Esophagus (tissue), 2 donors: ENCODE data around the gene UBE2M. TPM values are rescaled to one million over a fixed set of nuclear protein-coding genes. Genes with fewer than 3 reads are reported as not detected.
"Not testable (repeated sequence)": the region's sequence is repeated elsewhere in the genome, so short reads cannot be mapped to it uniquely, and the experiment has no call there.

Source experiments
- H3K27ac ChIP-seq, 2 donors: one replicate each; pipeline ENCODE4 v1.5.1; 2013; ENCODE audit warnings: low read depth in 2 of 2, mild to moderate bottlenecking in 2 of 2, inconsistent platforms in 1 of 2, low read length in 1 of 2, moderate library complexity in 1 of 2
- H3K27me3 ChIP-seq, 2 donors: one replicate each; pipeline ENCODE4 v1.6.1; 2013; ENCODE audit warnings: low read length in 2 of 2, control low read depth in 1 of 2, mild to moderate bottlenecking in 1 of 2; ENCODE audit not compliant: insufficient read depth in 2 of 2, control insufficient read depth in 1 of 2
- H3K36me3 ChIP-seq, 2 donors: one replicate each; pipeline ENCODE4 v1.6.1; 2013; ENCODE audit warnings: low read length in 1 of 2; ENCODE audit not compliant: control insufficient read depth in 2 of 2, insufficient read depth in 2 of 2
- H3K4me1 ChIP-seq, 2 donors: one replicate each; pipeline ENCODE4 v1.6.1; 2013; ENCODE audit warnings: low read length in 1 of 2; ENCODE audit not compliant: control insufficient read depth in 2 of 2, insufficient read depth in 2 of 2
- H3K4me3 ChIP-seq, 2 donors: one replicate each; pipeline ENCODE4 v1.5.1; 2013; ENCODE audit warnings: low read length in 2 of 2, mild to moderate bottlenecking in 2 of 2, low read depth in 1 of 2, moderate library complexity in 1 of 2
- H3K9me3 ChIP-seq, 2 donors: one replicate each; pipeline ENCODE4 v1.6.1; 2013; ENCODE audit warnings: mild to moderate bottlenecking in 2 of 2, low read depth in 1 of 2, low read length in 1 of 2, moderate library complexity in 1 of 2; ENCODE audit not compliant: control insufficient read depth in 2 of 2, insufficient read depth in 1 of 2
- WGBS, 2 donors: extraction: QIAGEN DNeasy Blood & Tissue Kit; methylation state at CpG; one replicate each; pipeline ENCODE4 v1.1.7; 2013; 5-methylcytosine and 5-hydroxymethylcytosine counted together
- polyA plus RNA-seq, 2 donors: library from polyadenylated mRNA; stranded (reverse); fragments of 200-250 nt; gene quantifications; one replicate each; pipeline ENCODE4 v1.2.3, GENCODE V29; 2013
- donor health status: healthy with polysubstance abuse.
- donor health status: Bipolar disorder and iron deficiency.

UBE2M gene
- polyA plus RNA-seq, 2 donors, result 22.7 to 41.4 TPM

DNA sequence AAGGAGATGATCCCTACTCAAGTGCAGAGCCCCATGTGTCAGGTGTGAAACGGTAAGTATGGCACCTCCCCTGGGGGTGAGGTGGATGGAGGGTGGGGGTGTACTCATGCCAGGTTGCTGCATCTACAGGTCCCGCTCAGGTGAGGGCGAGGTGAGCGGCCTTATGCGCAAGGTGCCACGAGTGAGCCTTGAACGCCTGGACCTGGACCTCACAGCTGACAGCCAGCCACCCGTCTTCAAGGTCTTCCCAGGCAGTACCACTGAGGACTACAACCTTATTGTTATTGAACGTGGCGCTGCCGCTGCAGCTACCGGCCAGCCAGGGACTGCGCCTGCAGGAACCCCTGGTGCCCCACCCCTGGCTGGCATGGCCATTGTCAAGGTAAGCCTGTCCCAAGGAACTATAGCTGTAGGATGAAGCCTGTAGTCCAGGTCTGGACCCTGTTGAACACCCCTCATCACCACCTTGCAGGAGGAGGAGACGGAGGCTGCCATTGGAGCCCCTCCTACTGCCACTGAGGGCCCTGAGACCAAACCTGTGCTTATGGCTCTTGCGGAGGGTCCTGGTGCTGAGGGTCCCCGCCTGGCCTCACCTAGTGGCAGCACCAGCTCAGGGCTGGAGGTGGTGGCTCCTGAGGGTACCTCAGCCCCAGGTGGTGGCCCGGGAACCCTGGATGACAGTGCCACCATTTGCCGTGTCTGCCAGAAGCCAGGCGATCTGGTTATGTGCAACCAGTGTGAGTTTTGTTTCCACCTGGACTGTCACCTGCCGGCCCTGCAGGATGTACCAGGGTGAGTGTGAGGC lies 9.3 kb downstream of the UBE2M start:
- Histone ChIP-seq H3K4me3 (no peak overlapping the region), H3K36me3 (peaks cover 37 to 61% of the 10 kb centered on the region in 2 donors), H3K27me3 (no peaks in the 10 kb centered on the region), H3K27ac (no peak overlapping the region), H3K4me1 (peaks cover 10 to 25% of the 10 kb centered on the region in 2 donors), H3K9me3 (no peaks in the 10 kb centered on the region)
- 89 to 91% methylated on average over 20 of the region's 20 CpGs for WGBS, 2 donors

- no peaks in the 10 kb centered on the region for H3K27me3 ChIP-seq
- no peaks in the 10 kb centered on the region for H3K9me3 ChIP-seq
- H3K4me1 ChIP-seq, result peaks cover 10 to 21% of the 10 kb centered on the region in 2 donors
- no peak overlapping the region for H3K4me3 ChIP-seq
- no peak overlapping the region for H3K27ac ChIP-seq
- H3K36me3 ChIP-seq, result peaks cover 37 to 54% of the 10 kb centered on the region in 2 donors
- WGBS, 2 donors, result 87 to 89% methylated on average over 18 of the region's 18 CpGs
Observed at GRCh38 chr19:58547323-58548312, 10.8 kb downstream of the UBE2M start.

GRCh38 chr19:58546019-58546530 lies 12.3 kb downstream of the UBE2M start:
- H3K36me3 ChIP-seq, result peaks cover 26 to 41% of the 10 kb centered on the region in 2 donors
- no peaks in the 10 kb centered on the region for H3K9me3 ChIP-seq
- peak overlapping the region; percentile 89 to 92 for H3K4me3 ChIP-seq
- H3K27ac ChIP-seq, result no peak overlapping the region
- peaks cover 10 to 21% of the 10 kb centered on the region in 2 donors for H3K4me1 ChIP-seq
- WGBS, 2 donors, result 8 to 25% methylated on average over 1 of the region's 1 CpG
- H3K27me3 ChIP-seq, result no peaks in the 10 kb centered on the region

GRCh38 chr19:58545286-58546018 lies 13.0 kb downstream of the UBE2M start:
- H3K27ac ChIP-seq, result peak overlapping the region in 1 of 2 donors; percentile 97
- WGBS, 2 donors, result 5 to 7% methylated on average over 21 of the region's 21 CpGs

DNA sequence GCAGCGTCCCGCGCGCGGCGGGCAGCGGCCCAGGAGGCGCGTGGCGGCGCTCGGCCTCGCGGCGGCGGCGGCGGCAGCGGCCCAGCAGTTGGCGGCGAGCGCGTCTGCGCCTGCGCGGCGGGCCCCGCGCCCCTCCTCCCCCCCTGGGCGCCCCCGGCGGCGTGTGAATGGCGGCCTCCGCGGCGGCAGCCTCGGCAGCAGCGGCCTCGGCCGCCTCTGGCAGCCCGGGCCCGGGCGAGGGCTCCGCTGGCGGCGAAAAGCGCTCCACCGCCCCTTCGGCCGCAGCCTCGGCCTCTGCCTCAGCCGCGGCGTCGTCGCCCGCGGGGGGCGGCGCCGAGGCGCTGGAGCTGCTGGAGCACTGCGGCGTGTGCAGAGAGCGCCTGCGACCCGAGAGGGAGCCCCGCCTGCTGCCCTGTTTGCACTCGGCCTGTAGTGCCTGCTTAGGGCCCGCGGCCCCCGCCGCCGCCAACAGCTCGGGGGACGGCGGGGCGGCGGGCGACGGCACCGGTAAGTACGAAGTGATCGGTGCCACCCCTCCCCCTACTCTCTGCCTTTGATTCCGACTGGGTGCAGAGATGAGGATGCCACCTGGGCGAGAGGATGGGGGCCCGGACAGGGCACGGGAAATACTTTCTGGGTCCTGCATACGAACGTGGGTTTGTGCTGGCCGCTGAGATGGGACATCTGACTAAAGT lies 13.7 kb downstream of the UBE2M start:
- 0% methylated on average over 46 to 92 of the region's 92 CpGs for WGBS, 2 donors
- H3K27me3 ChIP-seq, result no peaks in the 10 kb centered on the region

More at GRCh38 chr19:58545286-58546018, 13.0 kb downstream of the UBE2M start:
- Histone ChIP-seq H3K4me3 (peak overlapping the region; percentile 89 to 92), H3K27me3 (no peaks in the 10 kb centered on the region), H3K36me3 (peaks cover 20 to 35% of the 10 kb centered on the region in 2 donors), H3K9me3 (no peaks in the 10 kb centered on the region), H3K4me1 (peaks cover 10 to 21% of the 10 kb centered on the region in 2 donors)

GRCh38 chr19:58543826-58544590 lies 14.4 kb downstream of the UBE2M start, which contains the start of gene TRIM28:
TSS of gene TRIM28 (plus strand) at chr19:58544064. CDS start at chr19:58544758, 694 bp downstream.
- peaks cover 13 to 21% of the 10 kb centered on the region in 2 donors for H3K36me3 ChIP-seq
- 0% methylated on average over 46 to 73 of the region's 73 CpGs for WGBS, 2 donors
- no peaks in the 10 kb centered on the region for H3K9me3 ChIP-seq
- H3K4me1 ChIP-seq, result peaks cover 10 to 21% of the 10 kb centered on the region in 2 donors
- peak within 1 kb of the TSS; percentile 96 to 98 for H3K27ac ChIP-seq
- H3K4me3 ChIP-seq, result peak within 1 kb of the TSS; percentile 89 to 92
- no peaks in the 10 kb centered on the region for H3K27me3 ChIP-seq

More for the DNA sequence above, 13.7 kb downstream of the UBE2M start:
- peaks cover 17 to 28% of the 10 kb centered on the region in 2 donors for H3K36me3 ChIP-seq
- H3K9me3 ChIP-seq, result no peaks in the 10 kb centered on the region
- peak overlapping the region; percentile 89 to 92 for H3K4me3 ChIP-seq
- H3K4me1 ChIP-seq, result peaks cover 10 to 21% of the 10 kb centered on the region in 2 donors
- H3K27ac ChIP-seq, result peak overlapping the region; percentile 96 to 97

GRCh38 chr19:58542641-58543372 lies 15.6 kb downstream of the UBE2M start:
- H3K4me1 ChIP-seq, result peaks cover 10 to 29% of the 10 kb centered on the region in 2 donors

DNA sequence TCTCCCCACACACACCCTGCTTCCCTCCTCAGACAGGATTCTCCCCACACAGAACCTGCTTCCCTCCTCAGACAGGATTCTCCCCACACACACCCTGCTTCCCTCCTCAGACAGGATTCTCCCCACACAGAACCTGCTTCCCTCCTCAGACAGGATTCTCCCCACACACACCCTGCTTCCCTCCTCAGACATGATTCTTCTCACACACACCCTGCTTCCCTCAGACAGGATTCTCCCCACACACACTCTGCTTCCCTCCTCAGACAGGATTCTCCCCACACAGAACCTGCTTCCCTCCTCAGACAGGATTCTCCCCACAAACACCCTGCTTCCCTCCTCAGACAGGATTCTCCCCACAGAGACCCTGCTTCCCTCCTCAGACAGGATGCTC lies 19.2 kb downstream of the UBE2M start:
- H3K27ac ChIP-seq, H3K4me1 ChIP-seq, H3K9me3 ChIP-seq, H3K27me3 ChIP-seq, H3K4me3 ChIP-seq, H3K36me3 ChIP-seq: not testable (repeated sequence)

More at GRCh38 chr19:58542641-58543372, 15.6 kb downstream of the UBE2M start:
- not testable (repeated sequence) for H3K4me3 ChIP-seq, H3K36me3 ChIP-seq, H3K9me3 ChIP-seq, H3K27me3 ChIP-seq
- H3K27ac ChIP-seq, result peak overlapping the region in 1 of 2 donors; percentile 98
- WGBS, 2 donors, result 80 to 84% methylated on average over 18 of the region's 18 CpGs
